HG02678 (cell line): ENCODE results near the gene ICE1.
A peak's percentile ranks its signal among the peaks of the same experiment; 100 is the strongest.
"Not testable (repeated sequence)": the region's sequence is repeated elsewhere in the genome, so short reads cannot be mapped to it uniquely, and the experiment has no call there.

Source experiments
- ATAC-seq: cut with Tn5 transposase; IDR thresholded peaks from one replicate; pipeline ENCODE4 v1.9.1; 2021; ENCODE audit warnings: mild to moderate bottlenecking, moderate library complexity; ENCODE audit not compliant: unreplicated experiment

ICE1 gene

GRCh38 chr5:5421961-5422818 is at the start of gene ICE1:
Gene ICE1, plus strand, starts transcription at chr5:5422677. Its CDS starts 239 bp downstream, at chr5:5422916.
- peak; percentile 78 for ATAC-seq

GRCh38 chr5:5372930-5373329 is 49.5 kb upstream of the ICE1 start:
- ATAC-seq = no peak

GRCh38 chr5:5373351-5373989 is 49.0 kb upstream of the ICE1 start:
- ATAC-seq = no peak

- no peak for ATAC-seq
Measured at GRCh38 chr5:5374009-5374715, 48.3 kb upstream of the ICE1 start.

GRCh38 chr5:5377780-5378179 is 44.7 kb upstream of the ICE1 start:
- ATAC-seq = no peak

GRCh38 chr5:5378531-5378930 is 43.9 kb upstream of the ICE1 start:
- ATAC-seq = no peak

- ATAC-seq = no peak
Measured at GRCh38 chr5:5380298-5380697, 42.2 kb upstream of the ICE1 start.

- ATAC-seq = no peak
Measured at GRCh38 chr5:5381310-5381913, 41.1 kb upstream of the ICE1 start.

GRCh38 chr5:5383461-5383860 is 39.0 kb upstream of the ICE1 start:
- ATAC-seq = no peak

- no peak for ATAC-seq
Measured at GRCh38 chr5:5384660-5385330, 37.7 kb upstream of the ICE1 start.

GRCh38 chr5:5385331-5385662 is 37.2 kb upstream of the ICE1 start:
- ATAC-seq = no peak

- no peak for ATAC-seq
Measured at GRCh38 chr5:5386329-5386728, 36.1 kb upstream of the ICE1 start.

- ATAC-seq = no peak
Measured at GRCh38 chr5:5387192-5387591, 35.3 kb upstream of the ICE1 start.

- ATAC-seq = no peak
Measured at GRCh38 chr5:5387777-5388176, 34.7 kb upstream of the ICE1 start.

- ATAC-seq = not testable (repeated sequence)
Measured at GRCh38 chr5:5390121-5390869, 32.2 kb upstream of the ICE1 start.

GRCh38 chr5:5392504-5392903 is 30.0 kb upstream of the ICE1 start:
- ATAC-seq = not testable (repeated sequence)

GRCh38 chr5:5394384-5394986 is 28.0 kb upstream of the ICE1 start:
- not testable (repeated sequence) for ATAC-seq

- not testable (repeated sequence) for ATAC-seq
Measured at GRCh38 chr5:5395093-5395492, 27.4 kb upstream of the ICE1 start.

GRCh38 chr5:5398071-5398470 is 24.4 kb upstream of the ICE1 start:
- no peak for ATAC-seq

GRCh38 chr5:5401095-5401494 is 21.4 kb upstream of the ICE1 start:
- ATAC-seq = no peak
